Measurements from ENCODE around the gene ADAMTSL1. TPM values are rescaled to one million over a fixed set of nuclear protein-coding genes. Genes with fewer than 3 reads are reported as not detected.

Gene ADAMTSL1
- total RNA-seq, 6 experiments from 2014 or later: 37.3 to 98.1 (median 90.8) TPM

DNA sequence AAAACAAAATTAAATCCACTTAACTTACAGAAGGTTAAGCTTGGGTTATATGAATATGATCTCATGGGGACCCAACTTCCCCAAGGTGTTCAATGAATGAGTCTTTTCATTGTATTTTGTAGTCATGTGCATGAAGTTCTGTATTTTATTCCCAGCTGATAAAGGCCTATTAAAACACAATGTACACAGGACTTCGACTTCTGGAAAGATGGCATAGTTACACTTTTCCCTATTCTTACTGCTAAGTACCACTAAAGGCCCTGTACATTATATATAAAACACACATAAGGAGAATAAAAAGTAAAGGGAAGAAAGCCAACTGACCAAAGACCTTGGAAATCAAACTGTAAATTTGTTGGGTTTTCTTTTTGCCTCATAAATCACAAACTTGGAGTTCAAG, 336.6 kb downstream of the ADAMTSL1 start:
- TF ChIP-seq, protein P1, sequence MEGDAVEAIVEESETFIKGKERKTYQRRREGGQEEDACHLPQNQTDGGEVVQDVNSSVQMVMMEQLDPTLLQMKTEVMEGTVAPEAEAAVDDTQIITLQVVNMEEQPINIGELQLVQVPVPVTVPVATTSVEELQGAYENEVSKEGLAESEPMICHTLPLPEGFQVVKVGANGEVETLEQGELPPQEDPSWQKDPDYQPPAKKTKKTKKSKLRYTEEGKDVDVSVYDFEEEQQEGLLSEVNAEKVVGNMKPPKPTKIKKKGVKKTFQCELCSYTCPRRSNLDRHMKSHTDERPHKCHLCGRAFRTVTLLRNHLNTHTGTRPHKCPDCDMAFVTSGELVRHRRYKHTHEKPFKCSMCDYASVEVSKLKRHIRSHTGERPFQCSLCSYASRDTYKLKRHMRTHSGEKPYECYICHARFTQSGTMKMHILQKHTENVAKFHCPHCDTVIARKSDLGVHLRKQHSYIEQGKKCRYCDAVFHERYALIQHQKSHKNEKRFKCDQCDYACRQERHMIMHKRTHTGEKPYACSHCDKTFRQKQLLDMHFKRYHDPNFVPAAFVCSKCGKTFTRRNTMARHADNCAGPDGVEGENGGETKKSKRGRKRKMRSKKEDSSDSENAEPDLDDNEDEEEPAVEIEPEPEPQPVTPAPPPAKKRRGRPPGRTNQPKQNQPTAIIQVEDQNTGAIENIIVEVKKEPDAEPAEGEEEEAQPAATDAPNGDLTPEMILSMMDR (IDR thresholded peaks at IDR 0.05): no peak
- peaks cover 10% of the 10 kb centered on the region; the same call in 1 of the 2 replicates for H3K9me3 Mint-ChIP-seq
- no peaks in the 10 kb centered on the region for H3K4me1 Mint-ChIP-seq (ENCODE audit: low read depth)
- H3K4me3 Mint-ChIP-seq: no peak overlapping the region
- no peak overlapping the region for H3K27ac Mint-ChIP-seq
- peaks cover 41% of the 10 kb centered on the region for H3K36me3 Mint-ChIP-seq (ENCODE audit: low read depth)
- peaks cover 1% of the 10 kb centered on the region; the same call in 1 of the 2 replicates for H3K27me3 Mint-ChIP-seq (ENCODE audit: insufficient read depth)
- no peak for DNase-seq

DNA sequence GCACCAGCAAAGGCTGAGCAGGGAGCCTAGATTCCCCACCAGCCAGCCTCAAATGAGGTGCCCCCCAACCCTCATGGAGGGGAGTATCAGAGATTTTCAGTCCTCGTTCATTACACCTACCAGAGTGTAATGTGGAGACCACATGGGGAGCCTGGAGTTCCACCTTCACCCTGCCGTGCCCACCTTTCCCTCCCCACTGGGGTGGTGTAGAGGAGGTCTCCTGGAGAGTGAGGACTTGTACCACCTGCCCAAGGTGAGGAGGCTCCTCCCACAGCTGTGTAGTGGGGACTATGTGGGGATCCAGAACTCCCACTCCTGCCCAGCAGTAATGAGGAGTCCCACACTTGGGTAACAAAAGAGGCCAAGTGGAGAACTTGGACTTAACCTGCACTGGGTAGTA, 337.2 kb downstream of the ADAMTSL1 start:
- no peak overlapping the region for H3K4me3 Mint-ChIP-seq
- TF ChIP-seq, protein P1 (IDR thresholded peaks at IDR 0.05): no peak
- H3K36me3 Mint-ChIP-seq (ENCODE audit: low read depth): peaks cover 41% of the 10 kb centered on the region
- no peak overlapping the region for H3K27ac Mint-ChIP-seq
- H3K27me3 Mint-ChIP-seq (ENCODE audit: insufficient read depth): peaks cover 1% of the 10 kb centered on the region; the same call in 1 of the 2 replicates
- H3K9me3 Mint-ChIP-seq: peaks cover 10% of the 10 kb centered on the region; the same call in 1 of the 2 replicates
- H3K4me1 Mint-ChIP-seq (ENCODE audit: low read depth): no peaks in the 10 kb centered on the region
- no peak for DNase-seq

DNA sequence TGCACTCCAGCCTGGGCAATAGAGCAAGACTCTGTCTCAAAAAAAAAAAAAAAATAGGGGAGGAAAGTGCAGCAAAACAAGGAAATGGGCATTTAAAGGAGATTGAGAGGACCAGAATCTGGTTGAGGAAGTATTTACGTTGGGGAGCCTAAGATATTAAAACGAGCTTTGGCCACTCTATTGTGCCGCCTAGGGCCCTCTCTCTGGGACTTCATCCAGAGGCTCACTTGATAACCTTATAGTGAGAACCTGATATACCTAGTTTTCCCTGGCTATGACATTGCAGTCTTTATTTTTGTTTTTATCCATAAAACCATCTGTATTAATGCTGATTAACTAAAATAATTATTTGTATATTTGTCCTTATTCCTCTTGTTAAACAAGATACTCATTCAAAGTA, 345.5 kb downstream of the ADAMTSL1 start:
- Mint-ChIP-seq H3K4me3 (no peak overlapping the region), H3K9me3 (no peaks in the 10 kb centered on the region), H3K27ac (no peak overlapping the region), H3K27me3 (ENCODE audit: insufficient read depth) (no peaks in the 10 kb centered on the region; the same call in 1 of the 2 replicates), H3K4me1 (ENCODE audit: low read depth) (peaks cover 22% of the 10 kb centered on the region), H3K36me3 (ENCODE audit: low read depth) (peaks cover 34% of the 10 kb centered on the region)
- TF ChIP-seq, protein P1 (IDR thresholded peaks at IDR 0.05): no peak
- DNase-seq: no peak

DNA sequence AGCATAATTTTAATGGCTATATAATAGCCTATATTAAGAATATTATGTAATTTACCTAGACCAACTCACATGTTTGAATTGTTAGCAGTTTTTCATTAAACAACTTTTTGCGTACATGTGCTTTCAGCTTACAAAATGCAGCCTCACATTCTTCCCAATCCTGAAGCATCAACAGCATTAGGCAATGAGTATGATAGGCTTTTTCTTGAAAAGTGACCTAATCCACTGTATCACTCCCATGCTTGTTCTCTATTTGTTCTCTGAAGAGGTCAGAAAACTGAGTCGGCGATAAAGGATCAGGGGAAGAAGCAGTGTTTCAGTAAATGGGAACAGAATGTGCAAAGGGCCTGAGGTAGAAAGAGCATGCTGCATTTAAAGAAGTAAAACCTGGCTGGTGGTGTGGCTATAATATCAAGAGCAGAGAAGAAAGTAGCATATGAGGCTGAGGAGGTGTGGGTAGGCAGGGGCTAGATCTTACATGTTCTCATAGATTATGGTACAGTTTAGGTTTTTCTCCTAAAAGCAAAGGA, 346.7 kb downstream of the ADAMTSL1 start:
- TF ChIP-seq, protein P1 (IDR thresholded peaks at IDR 0.05): no peak
- H3K27ac Mint-ChIP-seq: no peak overlapping the region
- peaks cover 32% of the 10 kb centered on the region for H3K36me3 Mint-ChIP-seq (ENCODE audit: low read depth)
- H3K9me3 Mint-ChIP-seq: no peaks in the 10 kb centered on the region
- no peaks in the 10 kb centered on the region; the same call in 1 of the 2 replicates for H3K27me3 Mint-ChIP-seq (ENCODE audit: insufficient read depth)
- DNase-seq: no peak
- no peak overlapping the region for H3K4me3 Mint-ChIP-seq
- peaks cover 32% of the 10 kb centered on the region for H3K4me1 Mint-ChIP-seq (ENCODE audit: low read depth)

DNA sequence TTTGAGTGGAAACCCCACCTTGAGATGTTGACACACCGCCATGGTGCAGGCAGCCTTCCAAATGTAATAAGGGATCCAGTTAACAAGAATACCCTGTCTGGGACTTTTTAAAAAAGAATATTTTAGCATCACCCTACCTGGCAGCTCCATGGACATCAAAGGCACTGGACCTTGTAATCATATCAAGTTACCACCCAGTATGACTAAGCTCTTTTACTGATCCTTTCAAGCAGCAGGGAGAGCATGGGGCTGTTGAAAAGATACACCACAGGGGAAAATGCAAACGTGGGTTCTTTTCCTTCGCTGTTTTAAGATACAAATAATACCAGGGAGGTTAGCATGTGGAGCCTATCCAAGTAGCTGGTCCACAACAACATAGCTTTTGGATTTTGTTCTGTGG, 347.8 kb downstream of the ADAMTSL1 start:
- Mint-ChIP-seq H3K36me3 (ENCODE audit: low read depth) (peaks cover 26% of the 10 kb centered on the region), H3K27me3 (ENCODE audit: insufficient read depth) (no peaks in the 10 kb centered on the region; the same call in 1 of the 2 replicates), H3K4me3 (no peak overlapping the region), H3K27ac (peak overlapping the region; percentile 30), H3K4me1 (ENCODE audit: low read depth) (peaks cover 37% of the 10 kb centered on the region), H3K9me3 (no peaks in the 10 kb centered on the region)
- DNase-seq: no peak
- TF ChIP-seq, protein P1 (IDR thresholded peaks at IDR 0.05): no peak
